Measurements from ENCODE around the gene TOGARAM1.

Gene TOGARAM1

GRCh38 chr14:44935155-44935554 lies 26.8 kb upstream of the TOGARAM1 start:
- Histone ChIP-seq H3K4me2 (ENCODE audit: low read depth, low read length, poor library complexity, severe bottlenecking) (no peak overlapping the region), H3K4me3 (ENCODE audit: insufficient read depth, low read length, poor library complexity, severe bottlenecking) (no peak overlapping the region), H3K27me3 (ENCODE audit: low read length) (no peaks in the 10 kb centered on the region), H3K9me2 (replicated peaks; ENCODE audit: insufficient read depth, low read length) (no peaks in the 10 kb centered on the region), H3K36me3 (ENCODE audit: low read length) (no peaks in the 10 kb centered on the region; the same call in 1 of the 2 replicates), H4K20me1 (ENCODE audit: low read depth, low read length) (no peaks in the 10 kb centered on the region), H3K9me3 (ENCODE audit: insufficient read depth, low read length) (no peaks in the 10 kb centered on the region), H3K27ac (ENCODE audit: low read depth, low read length) (no peak overlapping the region), H3K79me2 (ENCODE audit: insufficient read depth, low read length) (peaks cover 2% of the 10 kb centered on the region; the same call in 1 of the 2 replicates), H2AFZ (ENCODE audit: low read depth, low read length, severe bottlenecking) (no peak overlapping the region), H3F3A (ENCODE audit: insufficient read depth) (no peaks in the 10 kb centered on the region), H3K9ac (ENCODE audit: low read length) (no peak overlapping the region)
- TF ChIP-seq CTCF (IDR thresholded peaks at IDR 0.05; ENCODE audit: insufficient read depth, low read length, poor library complexity, severe bottlenecking): no peak
- no peak for TF ChIP-seq EZH2phosphoT487 (conservative IDR thresholded peaks at IDR 0.05; ENCODE audit: low read length)

- Histone ChIP-seq H3K27me3 (ENCODE audit: low read length) (no peaks in the 10 kb centered on the region), H3F3A (ENCODE audit: insufficient read depth) (no peaks in the 10 kb centered on the region), H3K27ac (ENCODE audit: low read depth, low read length) (no peak overlapping the region), H3K9me3 (ENCODE audit: insufficient read depth, low read length) (no peaks in the 10 kb centered on the region), H4K20me1 (ENCODE audit: low read depth, low read length) (no peaks in the 10 kb centered on the region), H3K4me3 (ENCODE audit: insufficient read depth, low read length, poor library complexity, severe bottlenecking) (no peak overlapping the region), H3K9ac (ENCODE audit: low read length) (no peak overlapping the region), H2AFZ (ENCODE audit: low read depth, low read length, severe bottlenecking) (no peak overlapping the region), H3K9me2 (replicated peaks; ENCODE audit: insufficient read depth, low read length) (no peaks in the 10 kb centered on the region), H3K4me2 (ENCODE audit: low read depth, low read length, poor library complexity, severe bottlenecking) (no peak overlapping the region), H3K79me2 (ENCODE audit: insufficient read depth, low read length) (0 out of 2 replicates have a peak, but pooled peaks cover 6% of the 10 kb centered on the region), H3K36me3 (ENCODE audit: low read length) (peaks cover 4% of the 10 kb centered on the region; the same call in 1 of the 2 replicates)
- TF ChIP-seq CTCF (IDR thresholded peaks at IDR 0.05; ENCODE audit: insufficient read depth, low read length, poor library complexity, severe bottlenecking) (no peak), EZH2phosphoT487 (conservative IDR thresholded peaks at IDR 0.05; ENCODE audit: low read length) (no peak)
Measured at GRCh38 chr14:44937547-44937946, 24.4 kb upstream of the TOGARAM1 start.

GRCh38 chr14:44940211-44940610 lies 21.8 kb upstream of the TOGARAM1 start:
- Histone ChIP-seq H3K9me2 (replicated peaks; ENCODE audit: insufficient read depth, low read length) (no peaks in the 10 kb centered on the region), H3K4me3 (ENCODE audit: insufficient read depth, low read length, poor library complexity, severe bottlenecking) (no peak overlapping the region), H3K9ac (ENCODE audit: low read length) (no peak overlapping the region), H3K9me3 (ENCODE audit: insufficient read depth, low read length) (no peaks in the 10 kb centered on the region), H3K27me3 (ENCODE audit: low read length) (no peaks in the 10 kb centered on the region), H2AFZ (ENCODE audit: low read depth, low read length, severe bottlenecking) (no peak overlapping the region), H3K36me3 (ENCODE audit: low read length) (peaks cover 18% of the 10 kb centered on the region; the same call in 1 of the 2 replicates), H3K27ac (ENCODE audit: low read depth, low read length) (no peak overlapping the region), H4K20me1 (ENCODE audit: low read depth, low read length) (no peaks in the 10 kb centered on the region), H3F3A (ENCODE audit: insufficient read depth) (no peaks in the 10 kb centered on the region), H3K4me2 (ENCODE audit: low read depth, low read length, poor library complexity, severe bottlenecking) (no peak overlapping the region), H3K79me2 (ENCODE audit: insufficient read depth, low read length) (0 out of 2 replicates have a peak, but pooled peaks cover 6% of the 10 kb centered on the region)
- TF ChIP-seq EZH2phosphoT487 (conservative IDR thresholded peaks at IDR 0.05; ENCODE audit: low read length) (no peak), CTCF (IDR thresholded peaks at IDR 0.05; ENCODE audit: insufficient read depth, low read length, poor library complexity, severe bottlenecking) (no peak)
